ENCODE measurements around the gene PDE9A.

PDE9A gene

GRCh38 chr21:42658320-42659105 is 5.1 kb downstream of the PDE9A start:
- DNase-seq: no peak

GRCh38 chr21:42659416-42660117 is 6.1 kb downstream of the PDE9A start:
- DNase-seq: no peak

- no peak for DNase-seq
Measured at GRCh38 chr21:42660118-42660470, 6.7 kb downstream of the PDE9A start.

GRCh38 chr21:42661688-42662429 is 8.4 kb downstream of the PDE9A start:
- DNase-seq: peak; percentile 57

GRCh38 chr21:42662430-42663199 is 9.2 kb downstream of the PDE9A start:
- no peak for DNase-seq

GRCh38 chr21:42663200-42663750 is 9.9 kb downstream of the PDE9A start:
- no peak for DNase-seq

- no peak for DNase-seq
Measured at GRCh38 chr21:42663860-42664535, 10.6 kb downstream of the PDE9A start.

- DNase-seq: no peak
Measured at GRCh38 chr21:42664614-42665013, 11.2 kb downstream of the PDE9A start.

- no peak for DNase-seq
Measured at GRCh38 chr21:42665026-42665425, 11.6 kb downstream of the PDE9A start.

GRCh38 chr21:42665484-42665883 is 12.1 kb downstream of the PDE9A start:
- DNase-seq: no peak

GRCh38 chr21:42666023-42666747 is 12.8 kb downstream of the PDE9A start:
- DNase-seq: no peak

GRCh38 chr21:42666925-42667324 is 13.5 kb downstream of the PDE9A start:
- DNase-seq: no peak

GRCh38 chr21:42668298-42668992 is 15.0 kb downstream of the PDE9A start:
- peak; percentile 90 for DNase-seq

GRCh38 chr21:42669041-42669440 is 15.6 kb downstream of the PDE9A start:
- peak; percentile 66 for DNase-seq

- DNase-seq: no peak
Measured at GRCh38 chr21:42670058-42670880, 16.8 kb downstream of the PDE9A start.

- no peak for DNase-seq
Measured at GRCh38 chr21:42670884-42671283, 17.5 kb downstream of the PDE9A start.

GRCh38 chr21:42671778-42672593 is 18.6 kb downstream of the PDE9A start:
- DNase-seq: no peak

- peak; percentile 70 for DNase-seq
Measured at GRCh38 chr21:42672699-42673458, 19.5 kb downstream of the PDE9A start.

Data from eye (tissue), 1 donor.